ENCODE data around the gene AP1G2. TPM values are rescaled to one million over a fixed set of nuclear protein-coding genes. Genes with fewer than 3 reads are reported as not detected.
A peak's percentile ranks its signal among the peaks of the same experiment; 100 is the strongest.

AP1G2 gene
- total RNA-seq, 6 donors from 2014 or later = 73.9 to 418 (median 140) TPM

DNA sequence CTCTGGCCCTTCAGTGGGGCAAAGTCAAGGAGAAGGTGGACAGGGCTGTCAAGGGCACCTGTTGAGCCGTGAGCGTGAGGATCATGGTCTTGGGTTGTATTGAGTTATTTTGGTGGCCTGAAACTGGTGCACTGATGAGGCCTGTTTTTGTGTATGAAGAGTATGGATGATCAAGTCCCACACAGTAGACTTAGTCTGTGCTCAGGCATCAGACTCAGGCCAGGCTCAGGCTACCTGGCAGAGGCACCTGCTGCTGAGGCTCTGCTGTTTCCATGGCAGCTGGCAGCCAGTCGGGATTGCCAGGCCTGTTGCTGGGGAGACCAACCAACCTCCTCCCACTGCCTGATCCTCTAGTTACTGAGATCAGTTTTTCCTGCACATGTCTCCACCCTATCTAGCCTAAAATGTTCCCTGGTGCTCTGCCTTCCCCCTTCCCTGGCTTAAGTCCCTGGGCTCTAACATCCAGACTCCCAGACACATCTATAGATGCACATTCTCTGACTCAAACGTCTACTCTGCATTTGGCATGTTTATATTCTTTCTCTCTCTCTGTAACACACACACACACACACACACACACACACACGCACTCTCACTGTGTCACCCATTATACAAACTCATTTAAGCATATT, 5.9 kb upstream of the AP1G2 start:
- TF ChIP-seq, protein P1, sequence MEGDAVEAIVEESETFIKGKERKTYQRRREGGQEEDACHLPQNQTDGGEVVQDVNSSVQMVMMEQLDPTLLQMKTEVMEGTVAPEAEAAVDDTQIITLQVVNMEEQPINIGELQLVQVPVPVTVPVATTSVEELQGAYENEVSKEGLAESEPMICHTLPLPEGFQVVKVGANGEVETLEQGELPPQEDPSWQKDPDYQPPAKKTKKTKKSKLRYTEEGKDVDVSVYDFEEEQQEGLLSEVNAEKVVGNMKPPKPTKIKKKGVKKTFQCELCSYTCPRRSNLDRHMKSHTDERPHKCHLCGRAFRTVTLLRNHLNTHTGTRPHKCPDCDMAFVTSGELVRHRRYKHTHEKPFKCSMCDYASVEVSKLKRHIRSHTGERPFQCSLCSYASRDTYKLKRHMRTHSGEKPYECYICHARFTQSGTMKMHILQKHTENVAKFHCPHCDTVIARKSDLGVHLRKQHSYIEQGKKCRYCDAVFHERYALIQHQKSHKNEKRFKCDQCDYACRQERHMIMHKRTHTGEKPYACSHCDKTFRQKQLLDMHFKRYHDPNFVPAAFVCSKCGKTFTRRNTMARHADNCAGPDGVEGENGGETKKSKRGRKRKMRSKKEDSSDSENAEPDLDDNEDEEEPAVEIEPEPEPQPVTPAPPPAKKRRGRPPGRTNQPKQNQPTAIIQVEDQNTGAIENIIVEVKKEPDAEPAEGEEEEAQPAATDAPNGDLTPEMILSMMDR (IDR thresholded peaks at IDR 0.05) = no peak
- TF ChIP-seq POLR2A (IDR thresholded peaks at IDR 0.05) = no peak
- TF ChIP-seq EP300 (IDR thresholded peaks at IDR 0.05) = no peak
- no peak for TF ChIP-seq POLR2AphosphoS5 (IDR thresholded peaks at IDR 0.05)
- 80 to 93% methylated on average over 5 of the region's 5 CpGs for WGBS, 2 donors
- ATAC-seq (ENCODE audit: low FRiP score in 2 of 2) = no peak
- Histone ChIP-seq H3K36me3 (no peaks in the 10 kb centered on the region), H3K4me3 (no peak overlapping the region), H3K27ac (no peak overlapping the region), H3K4me1 (peaks cover 28 to 56% (median 30%) of the 10 kb centered on the region in 4 donors), H3K9me3 (no peaks in the 10 kb centered on the region), H3K27me3 (peaks cover 0 to 31% (median 24%) of the 10 kb centered on the region in 4 donors)
- DNase-seq = no peak

DNA sequence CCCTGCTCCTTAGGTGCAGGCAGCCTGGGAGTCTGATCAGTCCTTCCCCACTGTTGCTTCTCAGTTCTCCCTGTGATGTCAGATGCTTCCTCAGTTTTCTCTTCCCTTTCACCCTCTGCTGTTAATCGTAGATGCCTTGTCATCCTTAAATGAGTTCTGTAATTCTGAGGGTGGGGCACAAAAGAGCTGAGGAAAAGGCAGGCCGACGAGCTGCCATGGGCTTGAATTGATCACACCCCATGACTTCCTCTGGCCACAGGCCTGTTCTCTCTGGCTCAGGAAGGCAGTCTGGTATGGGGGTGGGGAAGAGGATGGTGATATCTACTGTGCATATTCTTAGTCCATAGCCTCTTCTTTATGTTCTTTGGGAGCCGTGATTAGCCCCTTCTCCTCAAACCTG, 5.2 kb upstream of the AP1G2 start:
- ATAC-seq (ENCODE audit: low FRiP score in 2 of 2) = peak; percentile 19 to 60
- peak overlapping the region in 3 of 4 donors; percentile 54 to 63 (median 57) for H3K27ac ChIP-seq
- peak in 1 of 2 donors; percentile 52 for DNase-seq
- TF ChIP-seq POLR2A (IDR thresholded peaks at IDR 0.05) (peak in 1 of 4 donors; percentile 19), POLR2AphosphoS5 (IDR thresholded peaks at IDR 0.05) (no peak), EP300 (IDR thresholded peaks at IDR 0.05) (peak in 1 of 4 donors; percentile 11)
- H3K4me3 ChIP-seq = no peak overlapping the region
- H3K9me3 ChIP-seq = no peaks in the 10 kb centered on the region
- H3K4me1 ChIP-seq = peaks cover 32 to 62% (median 35%) of the 10 kb centered on the region in 4 donors
- 33 to 47% methylated on average over 4 of the region's 4 CpGs for WGBS, 2 donors
- H3K36me3 ChIP-seq = no peaks in the 10 kb centered on the region
- peaks cover 0 to 25% (median 22%) of the 10 kb centered on the region in 4 donors for H3K27me3 ChIP-seq

DNA sequence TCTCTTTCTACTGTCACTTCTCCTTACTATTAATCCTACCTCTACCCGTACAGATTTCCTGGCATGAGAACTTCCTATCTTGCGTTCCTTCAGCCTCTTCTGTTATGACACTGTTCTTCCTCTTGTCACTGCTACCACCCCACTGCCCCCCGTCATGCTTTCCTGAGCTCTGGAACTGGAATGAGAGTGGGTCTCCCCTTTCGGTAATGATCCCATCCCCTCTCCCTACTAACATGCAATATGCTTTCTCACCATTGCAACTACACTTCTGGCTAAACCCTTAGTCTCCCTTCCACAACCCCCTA, 4.9 kb upstream of the AP1G2 start:
- Histone ChIP-seq H3K27ac (peak overlapping the region; percentile 25 to 63 (median 56)), H3K4me3 (no peak overlapping the region), H3K36me3 (no peaks in the 10 kb centered on the region), H3K27me3 (peaks cover 0 to 22% (median 18%) of the 10 kb centered on the region in 4 donors), H3K4me1 (peaks cover 28 to 62% (median 35%) of the 10 kb centered on the region in 4 donors), H3K9me3 (no peaks in the 10 kb centered on the region)
- ATAC-seq (ENCODE audit: low FRiP score in 2 of 2) (no peak), DNase-seq (no peak)
- TF ChIP-seq POLR2A (IDR thresholded peaks at IDR 0.05) (no peak), EP300 (IDR thresholded peaks at IDR 0.05) (no peak), POLR2AphosphoS5 (IDR thresholded peaks at IDR 0.05) (no peak)
- TF ChIP-seq, protein P1 (IDR thresholded peaks at IDR 0.05) = no peak
- 46 to 56% methylated on average over 4 of the region's 4 CpGs for WGBS, 2 donors

DNA sequence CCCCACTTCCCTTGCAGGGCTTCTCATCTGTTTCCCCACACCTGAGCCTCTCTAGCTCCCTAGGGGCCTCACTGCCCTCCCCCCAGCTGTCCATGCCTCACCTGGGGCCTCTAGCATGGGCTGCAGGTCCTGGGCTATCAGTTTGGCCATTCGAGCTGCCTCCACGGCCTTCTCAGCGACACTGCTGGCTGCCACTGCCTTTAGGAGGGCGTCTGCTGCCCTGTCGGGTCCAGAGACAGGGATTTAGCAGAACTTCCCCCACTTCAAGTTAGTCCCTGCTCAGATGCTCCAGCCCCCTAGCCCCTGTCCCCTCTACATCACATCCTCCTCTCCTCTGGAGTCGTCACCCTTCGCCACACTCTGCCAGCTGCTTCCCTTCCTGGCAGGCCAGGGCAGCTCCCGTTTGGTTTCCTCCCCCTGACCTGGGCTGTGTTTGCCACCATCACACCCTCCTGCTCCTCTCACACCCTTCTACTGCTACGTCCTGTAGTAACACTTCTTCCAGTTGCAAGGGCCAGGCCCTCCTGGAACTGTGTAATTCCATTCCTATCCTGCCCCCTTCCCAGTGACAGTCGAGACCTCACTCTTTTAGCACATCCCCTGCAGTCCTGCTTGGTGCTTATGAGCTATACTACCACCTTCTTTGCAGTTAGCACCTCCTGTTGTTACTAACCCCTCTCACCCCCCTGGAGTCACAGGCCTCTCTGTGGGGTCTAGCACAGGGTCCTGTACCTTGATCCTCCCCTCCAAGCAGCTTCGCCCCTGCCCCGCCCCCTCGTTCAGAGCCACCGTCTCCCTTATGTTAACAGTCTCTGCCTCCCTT, 4.3 kb upstream of the AP1G2 start:
- WGBS, 2 donors = 60 to 62% methylated on average over 14 of the region's 14 CpGs
- Histone ChIP-seq H3K4me1 (peaks cover 24 to 60% (median 30%) of the 10 kb centered on the region in 4 donors), H3K36me3 (no peaks in the 10 kb centered on the region), H3K4me3 (no peak overlapping the region), H3K27me3 (peaks cover 0 to 16% (median 14%) of the 10 kb centered on the region in 4 donors), H3K9me3 (no peaks in the 10 kb centered on the region), H3K27ac (peak overlapping the region; percentile 25 to 63 (median 56))
- TF ChIP-seq POLR2AphosphoS5 (IDR thresholded peaks at IDR 0.05) = no peak
- TF ChIP-seq, protein P1 (IDR thresholded peaks at IDR 0.05) = no peak
- no peak for TF ChIP-seq EP300 (IDR thresholded peaks at IDR 0.05)
- TF ChIP-seq POLR2A (IDR thresholded peaks at IDR 0.05) = no peak
- DNase-seq (no peak), ATAC-seq (ENCODE audit: low FRiP score in 2 of 2) (no peak)

DNA sequence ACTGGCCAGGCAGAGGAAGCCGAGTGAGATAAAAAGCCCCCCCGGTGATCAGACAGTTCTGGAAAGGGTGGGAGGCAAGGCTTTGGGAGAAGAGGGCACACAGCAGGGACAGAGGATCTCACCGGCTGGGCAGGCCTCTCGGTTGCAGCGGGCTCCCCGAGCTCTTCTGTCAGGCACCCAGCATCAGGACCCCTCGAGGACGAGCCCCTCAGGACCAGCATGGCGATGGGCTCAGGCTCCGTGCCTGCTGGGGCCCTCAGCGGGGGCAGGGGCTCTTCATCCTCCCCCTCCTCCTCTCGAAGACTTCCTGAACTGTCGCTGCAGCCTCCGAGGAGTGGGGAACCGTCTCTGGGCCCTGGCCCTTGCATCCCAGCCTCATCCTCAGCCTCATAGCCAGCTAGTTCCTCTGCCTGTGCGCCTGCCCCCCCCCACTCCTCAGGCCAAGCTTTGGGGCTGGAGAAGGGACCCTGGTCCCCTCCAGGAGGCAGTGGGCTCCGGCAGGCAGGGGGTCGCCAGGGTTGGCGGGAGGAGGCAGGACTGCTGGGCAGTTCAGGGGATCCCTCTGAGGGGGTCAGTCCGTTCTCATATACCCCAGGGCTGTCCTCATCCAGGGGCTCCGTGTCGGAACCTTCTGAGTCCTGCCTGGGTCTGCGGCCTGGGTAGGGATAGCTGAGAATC, 3.4 kb upstream of the AP1G2 start:
- WGBS, 2 donors = 86 to 90% methylated on average over 8 to 22 of the region's 23 CpGs
- DNase-seq = peak in 1 of 2 donors; percentile 58
- H3K27me3 ChIP-seq = peaks cover 0 to 7% (median 5%) of the 10 kb centered on the region in 4 donors
- H3K4me1 ChIP-seq = peaks cover 18 to 60% (median 26%) of the 10 kb centered on the region in 4 donors
- H3K27ac ChIP-seq = no peak overlapping the region
- no peak overlapping the region for H3K4me3 ChIP-seq
- H3K9me3 ChIP-seq = no peaks in the 10 kb centered on the region
- peaks cover 0 to 3% (median 1%) of the 10 kb centered on the region in 4 donors for H3K36me3 ChIP-seq
- no peak for TF ChIP-seq EP300 (IDR thresholded peaks at IDR 0.05)
- TF ChIP-seq, protein P1 (IDR thresholded peaks at IDR 0.05) = no peak
- TF ChIP-seq POLR2AphosphoS5 (IDR thresholded peaks at IDR 0.05) = no peak
- ATAC-seq (ENCODE audit: low FRiP score in 2 of 2) = no peak

All from upper lobe of left lung (tissue), 6 donors.